Gastroesophageal sphincter (tissue), 3 donors: ENCODE results near the gene OR52E2.

Experiments used
- CTCF ChIP-seq, 4 experiments: fragments of 200-600 bp in 2 of 4; fragments of 450-650 bp in 2 of 4; sonication (generic) in 1 of 4; IDR thresholded peaks; one replicate each; pipeline ENCODE4 v1.5.1; 2017 to 2019; ENCODE audit warnings: antibody characterized with exemption in 4 of 4, mild to moderate bottlenecking in 2 of 4, moderate library complexity in 2 of 4
- EP300 ChIP-seq: sonication (generic); formaldehyde crosslinking; IDR thresholded peaks from one replicate; pipeline ENCODE4 v1.6.1; 2017; ENCODE audit warnings: antibody characterized with exemption, mild to moderate bottlenecking
- POLR2A ChIP-seq, 2 donors: fragments of 450-650 bp; IDR thresholded peaks; one replicate each; pipeline ENCODE4 v1.6.1; 2017; ENCODE audit warnings: antibody characterized with exemption in 2 of 2, mild to moderate bottlenecking in 2 of 2, moderate library complexity in 1 of 2
- POLR2AphosphoS5 ChIP-seq: sonication (generic); formaldehyde crosslinking; IDR thresholded peaks from one replicate; pipeline ENCODE4 v1.6.1; 2017; ENCODE audit warnings: antibody characterized with exemption

GRCh38 chr11:5046754-5047330 lies 12.6 kb downstream of the OR52E2 start:
- TF ChIP-seq POLR2A (IDR thresholded peaks at IDR 0.05) (no peak), CTCF (IDR thresholded peaks at IDR 0.05) (no peak), EP300 (no peak), POLR2AphosphoS5 (no peak)
